H1 (cell line): ENCODE results near the gene EZH2. TPM values are rescaled to one million over a fixed set of nuclear protein-coding genes. Genes with fewer than 3 reads are reported as not detected.

Source experiments
- CBX8 ChIP-seq: fragments of 300-800, 300-1000 bp; sonication (generic); IDR thresholded peaks from 2 replicates; pipeline ENCODE4 v1.7.1; 2016; ENCODE audit warnings: low read depth, low read length, borderline replicate concordance
- CHD7 ChIP-seq: fragments of 300-600 bp; sonication (generic); IDR thresholded peaks from 2 replicates; pipeline ENCODE4 v1.7.1; 2012; ENCODE audit warnings: low read length, moderate library complexity, mild to moderate bottlenecking, inconsistent platforms; ENCODE audit not compliant: insufficient replicate concordance
- RFX5 ChIP-seq: IDR thresholded peaks from 2 replicates; pipeline ENCODE4 v1.6.1; 2011; ENCODE audit warnings: low read depth, low read length, improper control_type of control experiment, borderline replicate concordance
- SAP30 ChIP-seq: fragments of 300-600 bp; sonication (generic); IDR thresholded peaks from 2 replicates; pipeline ENCODE4 v1.7.1; 2012; ENCODE audit warnings: low read length, moderate library complexity, mild to moderate bottlenecking, inconsistent platforms; ENCODE audit not compliant: insufficient read depth, insufficient replicate concordance
- SIN3A ChIP-seq, 2 experiments: IDR thresholded peaks in 1 of 2; conservative IDR thresholded peaks in 1 of 2; 2 replicates each; pipeline ENCODE4 v1.6.1; 2011 to 2012; ENCODE audit warnings: low read length in 2 of 2, improper control_type of control experiment in 1 of 2, low read depth in 1 of 2, mild to moderate bottlenecking in 1 of 2
- polyA plus RNA-seq, 7 experiments: library from polyadenylated mRNA; depleted of rRNA in 3 of 7; stranded (reverse) in 5 of 7; unstranded in 2 of 7; fragments of >200 nt in 5 of 7; fragments of 200-250 nt in 2 of 7; gene quantifications; 1 replicate in 5 of 7; 2 replicates in 1 of 7; 4 replicates in 1 of 7; pipeline versions ENCODE4 v1.2.1 to v1.2.3, GENCODE V29; 2011 to 2013; ENCODE audit warnings: missing spikeins in 2 of 7, mixed read lengths in 2 of 7
- total RNA-seq: library from RNA; stranded (reverse); fragmentation: NEBNext Ultra II Directional; extraction: Animal tissue kit (Norgen Biotek cat#: 25700); gene quantifications from 2 replicates; pipeline ENCODE4 v1.2.1, GENCODE V29; 2021
- TF ChIP-seq, protein P1 (sequence below), 3 experiments: IDR thresholded peaks; 1 replicate in 2 of 3; 2 replicates in 1 of 3; pipeline versions ENCODE4 v1.5.1 to v1.6.1; 2011; ENCODE audit warnings: low read length in 3 of 3, mild to moderate bottlenecking in 3 of 3, inconsistent platforms in 2 of 3, low read depth in 1 of 3, moderate library complexity in 1 of 3; ENCODE audit not compliant: insufficient read depth in 1 of 3; ENCODE audit errors: control extremely low read depth in 1 of 3
- TF ChIP-seq, protein P2 (sequence below): IDR thresholded peaks from 2 replicates; pipeline ENCODE4 v1.6.1; 2011; ENCODE audit warnings: low read depth, mild to moderate bottlenecking, low read length; ENCODE audit not compliant: insufficient read depth

EZH2 gene
- total and polyA plus RNA-seq, 2 of the 8 experiments (the other 6 are each of a cell fraction or from before 2014, with no cell fraction given): 28.9 to 49.0 TPM

- TF ChIP-seq CHD7 (no peak), SAP30 (no peak), RFX5 (no peak), SIN3A (conservative IDR thresholded peaks at IDR 0.05 in 1 of 2, IDR thresholded peaks at IDR 0.05 in 1 of 2; ENCODE audit: low read depth in 1 of 2, low read length in 2 of 2) (no peak), CBX8 (no peak)
- TF ChIP-seq, protein P1, sequence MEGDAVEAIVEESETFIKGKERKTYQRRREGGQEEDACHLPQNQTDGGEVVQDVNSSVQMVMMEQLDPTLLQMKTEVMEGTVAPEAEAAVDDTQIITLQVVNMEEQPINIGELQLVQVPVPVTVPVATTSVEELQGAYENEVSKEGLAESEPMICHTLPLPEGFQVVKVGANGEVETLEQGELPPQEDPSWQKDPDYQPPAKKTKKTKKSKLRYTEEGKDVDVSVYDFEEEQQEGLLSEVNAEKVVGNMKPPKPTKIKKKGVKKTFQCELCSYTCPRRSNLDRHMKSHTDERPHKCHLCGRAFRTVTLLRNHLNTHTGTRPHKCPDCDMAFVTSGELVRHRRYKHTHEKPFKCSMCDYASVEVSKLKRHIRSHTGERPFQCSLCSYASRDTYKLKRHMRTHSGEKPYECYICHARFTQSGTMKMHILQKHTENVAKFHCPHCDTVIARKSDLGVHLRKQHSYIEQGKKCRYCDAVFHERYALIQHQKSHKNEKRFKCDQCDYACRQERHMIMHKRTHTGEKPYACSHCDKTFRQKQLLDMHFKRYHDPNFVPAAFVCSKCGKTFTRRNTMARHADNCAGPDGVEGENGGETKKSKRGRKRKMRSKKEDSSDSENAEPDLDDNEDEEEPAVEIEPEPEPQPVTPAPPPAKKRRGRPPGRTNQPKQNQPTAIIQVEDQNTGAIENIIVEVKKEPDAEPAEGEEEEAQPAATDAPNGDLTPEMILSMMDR (IDR thresholded peaks at IDR 0.05; ENCODE audit: control extremely low read depth in 1 of 3, insufficient read depth in 1 of 3, low read depth in 1 of 3, low read length in 3 of 3): no peak
- TF ChIP-seq, protein P2, sequence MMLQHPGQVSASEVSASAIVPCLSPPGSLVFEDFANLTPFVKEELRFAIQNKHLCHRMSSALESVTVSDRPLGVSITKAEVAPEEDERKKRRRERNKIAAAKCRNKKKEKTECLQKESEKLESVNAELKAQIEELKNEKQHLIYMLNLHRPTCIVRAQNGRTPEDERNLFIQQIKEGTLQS: no peak
Observed at GRCh38 chr7:148903504-148903903, 19.4 kb upstream of the EZH2 start (continued).
